Right lobe of liver (tissue), 6 donors: ENCODE data around the gene CNTNAP5. TPM values are rescaled to one million over a fixed set of nuclear protein-coding genes. Genes with fewer than 3 reads are reported as not detected.

Experiments
- ATAC-seq, 4 donors: fragments of 200-7000 bp; cut with Tn5 transposase; one replicate each; pipeline ENCODE4 v1.9.1; 2020; ENCODE audit warnings: mild to moderate bottlenecking in 4 of 4, moderate library complexity in 4 of 4
- DNase-seq, 3 donors: peaks; one replicate each; pipeline ENCODE4 v3.0.0-alpha.2; 2020
- H3K27ac ChIP-seq, 3 donors: fragments of 200-600 bp; one replicate each; pipeline ENCODE4 v1.8.0; 2022
- H3K27me3 ChIP-seq, 2 donors: fragments of 200-600 bp; one replicate each; pipeline ENCODE4 v1.8.0; 2022
- H3K36me3 ChIP-seq, 4 donors: fragments of 200-600 bp; sonication (generic) in 1 of 4; one replicate each; pipeline versions ENCODE4 v1.5.1 to v1.8.0; 2017 to 2022; ENCODE audit warnings: control low read depth in 1 of 4
- H3K4me1 ChIP-seq, 4 donors: fragments of 200-600 bp; sonication (generic) in 1 of 4; one replicate each; pipeline versions ENCODE4 v1.5.1 to v1.8.0; 2017 to 2022; ENCODE audit warnings: control low read depth in 1 of 4
- H3K4me3 ChIP-seq, 3 donors: fragments of 200-600 bp; one replicate each; pipeline ENCODE4 v1.8.0; 2022
- H3K9me3 ChIP-seq, 4 donors: fragments of 200-600 bp; sonication (generic) in 1 of 4; one replicate each; pipeline versions ENCODE4 v1.5.1 to v1.8.0; 2017 to 2022; ENCODE audit warnings: control low read depth in 1 of 4
- CTCF ChIP-seq, 4 donors: fragments of 200-600 bp in 3 of 4; fragments of 450-650 bp in 1 of 4; IDR thresholded peaks; one replicate each; pipeline versions ENCODE4 v1.5.1 to v1.8.0; 2016 to 2022; ENCODE audit warnings: antibody characterized with exemption in 4 of 4, mild to moderate bottlenecking in 2 of 4
- POLR2A ChIP-seq: fragments of 450-650 bp; IDR thresholded peaks from one replicate; pipeline ENCODE4 v1.6.1; 2017; ENCODE audit warnings: antibody characterized with exemption, mild to moderate bottlenecking
- WGBS: methylation state at CpG from one replicate; pipeline ENCODE4 v1.1.6; 2018; ENCODE audit warnings: low coverage, low lambda C conversion rate; ENCODE audit not compliant: insufficient coverage; ENCODE audit errors: missing lambda C conversion rate; 5-methylcytosine and 5-hydroxymethylcytosine counted together
- intact Hi-C, 2 donors: fragments of 100-400 bp; cut with DNase I; formaldehyde crosslinking; loops; one replicate each; pipeline versions ENCODE4 v1.11.2 to v1.14.1; 2022
- total RNA-seq, 6 experiments: library from RNA; depleted of rRNA in 2 of 6; stranded (reverse); fragments of >200 nt in 2 of 6; fragmentation: NEBNext Ultra II Directional in 3 of 6; extraction: Animal tissue kit (Norgen Biotek cat#: 25700) in 3 of 6; gene quantifications; one replicate each; pipeline versions ENCODE4 v1.1.0 to v1.2.4, GENCODE V29; 2016 to 2023
- donor health status: DM: no; HTN: yes; CAD: no.
- donor health status: DM: no; HTN: no; CAD: no.
- donor health status: DM: no; HTN: no; CAD: no.
- donor health status: DM: no; HTN: yes; CAD: no.
- donor health status: DM: no; HTN: yes; CAD: no.

The CNTNAP5 gene
- total RNA-seq, 6 experiments from 2014 or later: not detected

- H3K36me3 ChIP-seq: no peaks in the 10 kb centered on the region
- H3K4me3 ChIP-seq: no peak overlapping the region
- DNase-seq (no peak), ATAC-seq (no peak)
- WGBS: 66% methylated on average over 6 of the region's 6 CpGs
- intact Hi-C loops: no loop called here
- H3K4me1 ChIP-seq: no peaks in the 10 kb centered on the region
- TF ChIP-seq CTCF (IDR thresholded peaks at IDR 0.05) (no peak), POLR2A (no peak)
- H3K9me3 ChIP-seq: no peaks in the 10 kb centered on the region
- H3K27ac ChIP-seq: no peak overlapping the region
- no peaks in the 10 kb centered on the region for H3K27me3 ChIP-seq
Observed at GRCh38 chr2:124315221-124315880, 290.3 kb downstream of the CNTNAP5 start.

- Histone ChIP-seq H3K36me3 (no peaks in the 10 kb centered on the region), H3K4me3 (no peak overlapping the region), H3K27ac (no peak overlapping the region), H3K9me3 (no peaks in the 10 kb centered on the region), H3K27me3 (no peaks in the 10 kb centered on the region), H3K4me1 (no peaks in the 10 kb centered on the region)
- ATAC-seq: no peak
- DNase-seq: no peak
- intact Hi-C loops: no loop called here
- WGBS: 52% methylated on average over 3 of the region's 3 CpGs
- TF ChIP-seq POLR2A (no peak), CTCF (IDR thresholded peaks at IDR 0.05) (no peak)
Observed at GRCh38 chr2:124316133-124316532, 291.0 kb downstream of the CNTNAP5 start.

- no peaks in the 10 kb centered on the region for H3K27me3 ChIP-seq
- no peaks in the 10 kb centered on the region for H3K9me3 ChIP-seq
- H3K4me3 ChIP-seq: no peak overlapping the region
- no peak overlapping the region for H3K27ac ChIP-seq
- intact Hi-C loops: no loop called here
- TF ChIP-seq CTCF (IDR thresholded peaks at IDR 0.05): no peak
- WGBS: 73% methylated on average over 5 of the region's 5 CpGs
- no peaks in the 10 kb centered on the region for H3K4me1 ChIP-seq
- DNase-seq (no peak), ATAC-seq (no peak)
- no peaks in the 10 kb centered on the region for H3K36me3 ChIP-seq
Observed at GRCh38 chr2:124316881-124317605, 292.0 kb downstream of the CNTNAP5 start.

- no peak for DNase-seq
- WGBS: 57% methylated on average over 1 of the region's 1 CpG
- intact Hi-C loops: no loop called here
Observed at GRCh38 chr2:124317628-124318027, 292.5 kb downstream of the CNTNAP5 start.

More at GRCh38 chr2:124317628-124318027, 292.5 kb downstream of the CNTNAP5 start:
- H3K27me3 ChIP-seq: no peaks in the 10 kb centered on the region
- no peaks in the 10 kb centered on the region for H3K4me1 ChIP-seq
- H3K36me3 ChIP-seq: no peaks in the 10 kb centered on the region
- no peak for TF ChIP-seq POLR2A
- no peak for TF ChIP-seq CTCF (IDR thresholded peaks at IDR 0.05)
- H3K9me3 ChIP-seq: no peaks in the 10 kb centered on the region
- H3K4me3 ChIP-seq: no peak overlapping the region
- H3K27ac ChIP-seq: no peak overlapping the region
- ATAC-seq: no peak
